Upper lobe of left lung (tissue), 6 donors: Measurements from ENCODE around the gene ZNRF4. TPM values are rescaled to one million over a fixed set of nuclear protein-coding genes. Genes with fewer than 3 reads are reported as not detected.
A peak's percentile ranks its signal among the peaks of the same experiment; 100 is the strongest.
"Not testable (repeated sequence)": the region's sequence is repeated elsewhere in the genome, so short reads cannot be mapped to it uniquely, and the experiment has no call there.

ENCODE experiments used
- ATAC-seq, 2 donors: fragments of 200-7000 bp; cut with Tn5 transposase; one replicate each; pipeline ENCODE4 v1.9.1; 2022; ENCODE audit warnings: mild to moderate bottlenecking in 2 of 2, moderate library complexity in 2 of 2; ENCODE audit not compliant: low FRiP score in 2 of 2
- DNase-seq, 2 donors: peaks; one replicate each; pipeline ENCODE4 v3.0.0-alpha.2; 2019 to 2020
- H3K27ac ChIP-seq, 4 donors: fragments of 200-600 bp; sonication (generic); one replicate each; pipeline ENCODE4 v1.5.1; 2016 to 2019
- H3K27me3 ChIP-seq, 4 donors: fragments of 200-600 bp; sonication (generic); one replicate each; pipeline ENCODE4 v1.5.1; 2017 to 2019
- H3K36me3 ChIP-seq, 4 donors: fragments of 200-600 bp; sonication (generic); one replicate each; pipeline ENCODE4 v1.5.1; 2016 to 2019
- H3K4me1 ChIP-seq, 4 donors: fragments of 200-600 bp; sonication (generic); one replicate each; pipeline ENCODE4 v1.5.1; 2018 to 2019
- H3K4me3 ChIP-seq, 4 donors: fragments of 200-600 bp; sonication (generic); one replicate each; pipeline ENCODE4 v1.5.1; 2017 to 2019; ENCODE audit warnings: mild to moderate bottlenecking in 2 of 4, moderate library complexity in 1 of 4
- H3K9me3 ChIP-seq, 4 donors: fragments of 200-600 bp; sonication (generic); one replicate each; pipeline ENCODE4 v1.5.1; 2018 to 2019
- CTCF ChIP-seq, 6 experiments: fragments of 450-650 bp in 4 of 6; fragments of 200-600 bp in 2 of 6; sonication (generic) in 2 of 6; IDR thresholded peaks; one replicate each; pipeline ENCODE4 v1.5.1; 2016 to 2019; ENCODE audit warnings: antibody characterized with exemption in 6 of 6
- EP300 ChIP-seq, 4 donors: sonication (generic); formaldehyde crosslinking; IDR thresholded peaks; one replicate each; pipeline ENCODE4 v1.5.1; 2017; ENCODE audit warnings: antibody characterized with exemption in 4 of 4, control low read depth in 2 of 4
- POLR2A ChIP-seq, 4 donors: fragments of 450-650 bp; IDR thresholded peaks; one replicate each; pipeline ENCODE4 v1.5.1; 2016 to 2017; ENCODE audit warnings: antibody characterized with exemption in 4 of 4, mild to moderate bottlenecking in 2 of 4
- POLR2AphosphoS5 ChIP-seq, 2 donors: sonication (generic); formaldehyde crosslinking; IDR thresholded peaks; one replicate each; pipeline ENCODE4 v1.5.1; 2017; ENCODE audit warnings: antibody characterized with exemption in 2 of 2
- WGBS, 2 donors: methylation state at CpG; one replicate each; pipeline ENCODE4 v1.1.5; 2017 to 2018; 5-methylcytosine and 5-hydroxymethylcytosine counted together
- total RNA-seq, 6 donors: library from RNA; depleted of rRNA in 4 of 6; stranded (reverse); fragments of >200 nt in 4 of 6; gene quantifications; one replicate each; pipeline versions ENCODE4 v1.1.0 to v1.2.1, GENCODE V29; 2016 to 2021
- donor health status: DM: no; HTN: no; CAD: no; lungs with moderate emphysema.
- donor health status: DM: no; HTN: yes; CAD: no; lungs with severe emphysema.

ZNRF4 gene
- total RNA-seq, 6 donors from 2014 or later = not detected

- Histone ChIP-seq H3K36me3 (no peaks in the 10 kb centered on the region), H3K27me3 (peaks cover 0 to 12% (median 2%) of the 10 kb centered on the region in 4 donors), H3K9me3 (no peaks in the 10 kb centered on the region), H3K4me3 (no peak overlapping the region), H3K27ac (no peak overlapping the region), H3K4me1 (peaks cover 0 to 5% (median 0%) of the 10 kb centered on the region in 4 donors)
- ATAC-seq (no peak), DNase-seq (no peak)
- no peak for TF ChIP-seq CTCF (IDR thresholded peaks at IDR 0.05)
- no peak for TF ChIP-seq POLR2AphosphoS5 (IDR thresholded peaks at IDR 0.05)
- 44 to 47% methylated on average over 6 of the region's 6 CpGs for WGBS, 2 donors
Observed at GRCh38 chr19:5434351-5434917, 20.8 kb upstream of the ZNRF4 start.

GRCh38 chr19:5434970-5435641 is 20.1 kb upstream of the ZNRF4 start:
- no peak for TF ChIP-seq EP300 (IDR thresholded peaks at IDR 0.05)
- no peak for TF ChIP-seq POLR2AphosphoS5 (IDR thresholded peaks at IDR 0.05)
- no peak for TF ChIP-seq POLR2A (IDR thresholded peaks at IDR 0.05)
- H3K27me3 ChIP-seq = peaks cover 0 to 12% (median 2%) of the 10 kb centered on the region in 4 donors
- 78 to 81% methylated on average over 9 of the region's 9 CpGs for WGBS, 2 donors

GRCh38 chr19:5435642-5436017 is 19.6 kb upstream of the ZNRF4 start:
- Histone ChIP-seq H3K9me3 (no peaks in the 10 kb centered on the region), H3K27me3 (peaks cover 0 to 12% (median 2%) of the 10 kb centered on the region in 4 donors), H3K4me1 (peaks cover 0 to 5% (median 0%) of the 10 kb centered on the region in 4 donors), H3K27ac (no peak overlapping the region), H3K36me3 (no peaks in the 10 kb centered on the region), H3K4me3 (no peak overlapping the region)
- TF ChIP-seq EP300 (IDR thresholded peaks at IDR 0.05) (no peak), CTCF (IDR thresholded peaks at IDR 0.05) (no peak), POLR2AphosphoS5 (IDR thresholded peaks at IDR 0.05) (no peak), POLR2A (IDR thresholded peaks at IDR 0.05) (no peak)
- ATAC-seq (no peak), DNase-seq (no peak)
- WGBS, 2 donors = 79 to 83% methylated on average over 7 of the region's 7 CpGs

More at GRCh38 chr19:5434970-5435641, 20.1 kb upstream of the ZNRF4 start:
- H3K27ac ChIP-seq = no peak overlapping the region
- DNase-seq (no peak), ATAC-seq (no peak)
- peaks cover 0 to 5% (median 0%) of the 10 kb centered on the region in 4 donors for H3K4me1 ChIP-seq
- H3K4me3 ChIP-seq = no peak overlapping the region
- H3K9me3 ChIP-seq = no peaks in the 10 kb centered on the region
- H3K36me3 ChIP-seq = no peaks in the 10 kb centered on the region

- TF ChIP-seq CTCF (IDR thresholded peaks at IDR 0.05) (no peak), POLR2AphosphoS5 (IDR thresholded peaks at IDR 0.05) (no peak), EP300 (IDR thresholded peaks at IDR 0.05) (no peak), POLR2A (IDR thresholded peaks at IDR 0.05) (no peak)
- ATAC-seq = no peak
- Histone ChIP-seq H3K4me1 (peaks cover 0 to 5% (median 0%) of the 10 kb centered on the region in 4 donors), H3K27ac (no peak overlapping the region), H3K4me3 (no peak overlapping the region), H3K36me3 (no peaks in the 10 kb centered on the region), H3K27me3 (peaks cover 0 to 12% (median 2%) of the 10 kb centered on the region in 4 donors), H3K9me3 (no peaks in the 10 kb centered on the region)
- WGBS, 2 donors = 2 to 4% methylated on average over 13 to 17 of the region's 41 CpGs
- DNase-seq = peak in 1 of 2 donors; percentile 62
Observed at GRCh38 chr19:5436106-5436947, 18.9 kb upstream of the ZNRF4 start.

GRCh38 chr19:5436948-5437306 is 18.3 kb upstream of the ZNRF4 start:
- no peak overlapping the region for H3K4me3 ChIP-seq
- peaks cover 0 to 12% (median 2%) of the 10 kb centered on the region in 4 donors for H3K27me3 ChIP-seq
- peaks cover 0 to 5% (median 0%) of the 10 kb centered on the region in 4 donors for H3K4me1 ChIP-seq
- H3K36me3 ChIP-seq = no peaks in the 10 kb centered on the region
- TF ChIP-seq POLR2A (IDR thresholded peaks at IDR 0.05) = no peak
- TF ChIP-seq CTCF (IDR thresholded peaks at IDR 0.05) = no peak
- no peak for TF ChIP-seq EP300 (IDR thresholded peaks at IDR 0.05)
- TF ChIP-seq POLR2AphosphoS5 (IDR thresholded peaks at IDR 0.05) = no peak
- H3K27ac ChIP-seq = no peak overlapping the region
- WGBS, 2 donors = 4 to 7% methylated on average over 3 to 5 of the region's 15 CpGs
- ATAC-seq = no peak
- DNase-seq = no peak
- no peaks in the 10 kb centered on the region for H3K9me3 ChIP-seq

GRCh38 chr19:5438756-5439155 is 16.5 kb upstream of the ZNRF4 start:
- not testable (repeated sequence) for H3K36me3 ChIP-seq, H3K4me3 ChIP-seq, ATAC-seq, H3K9me3 ChIP-seq, H3K4me1 ChIP-seq, DNase-seq, H3K27ac ChIP-seq
- H3K27me3 ChIP-seq = peaks cover 0 to 12% (median 2%) of the 10 kb centered on the region in 4 donors
- WGBS, 2 donors = 80 to 85% methylated on average over 8 of the region's 8 CpGs
